Measurements from ENCODE around the gene THRA. TPM values are rescaled to one million over a fixed set of nuclear protein-coding genes. Genes with fewer than 3 reads are reported as not detected.

The THRA gene
- total and polyA plus RNA-seq, 9 of the 15 experiments (the other 6 are each of a cell fraction or from before 2014, with no cell fraction given): 0.34 to 23.4 (median 12.7) TPM

DNA sequence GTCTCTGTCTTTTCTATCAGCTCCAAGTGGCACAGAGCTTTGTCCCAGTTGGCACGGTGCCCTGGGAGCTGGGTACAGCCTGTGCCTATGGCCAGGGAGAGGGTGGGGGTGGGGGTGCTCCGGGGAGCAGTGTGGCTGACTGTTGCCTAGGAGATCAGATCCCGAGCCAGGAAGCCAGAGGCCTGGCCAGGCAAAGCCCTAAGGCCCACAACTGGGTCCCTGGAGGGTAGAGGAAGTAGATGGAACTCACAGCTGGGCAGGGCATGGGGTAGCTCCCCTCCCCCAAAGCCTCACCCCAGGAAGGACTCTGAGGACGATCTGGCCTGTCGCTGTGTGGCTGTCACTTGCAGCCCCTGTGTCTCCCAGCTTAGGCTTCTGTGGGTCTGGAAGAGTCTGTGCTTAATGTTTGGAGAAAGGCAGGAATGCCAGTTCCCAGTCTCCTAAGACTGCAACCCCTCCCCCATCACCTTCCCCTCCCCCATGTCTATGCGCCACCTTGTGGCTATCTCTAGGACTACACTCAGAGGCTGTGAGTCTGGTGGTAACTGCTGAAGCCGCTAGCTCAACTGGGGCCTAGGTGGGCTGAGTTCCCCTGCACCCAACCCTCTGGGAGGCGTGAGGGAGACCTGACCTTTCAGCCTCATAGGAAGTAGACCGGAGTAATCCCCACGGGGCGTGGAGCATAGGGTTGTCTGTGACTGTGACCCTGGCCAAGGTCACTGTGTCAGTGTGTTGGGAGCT, 12.6 kb downstream of the THRA start (continued):
- TF ChIP-seq, protein P1, sequence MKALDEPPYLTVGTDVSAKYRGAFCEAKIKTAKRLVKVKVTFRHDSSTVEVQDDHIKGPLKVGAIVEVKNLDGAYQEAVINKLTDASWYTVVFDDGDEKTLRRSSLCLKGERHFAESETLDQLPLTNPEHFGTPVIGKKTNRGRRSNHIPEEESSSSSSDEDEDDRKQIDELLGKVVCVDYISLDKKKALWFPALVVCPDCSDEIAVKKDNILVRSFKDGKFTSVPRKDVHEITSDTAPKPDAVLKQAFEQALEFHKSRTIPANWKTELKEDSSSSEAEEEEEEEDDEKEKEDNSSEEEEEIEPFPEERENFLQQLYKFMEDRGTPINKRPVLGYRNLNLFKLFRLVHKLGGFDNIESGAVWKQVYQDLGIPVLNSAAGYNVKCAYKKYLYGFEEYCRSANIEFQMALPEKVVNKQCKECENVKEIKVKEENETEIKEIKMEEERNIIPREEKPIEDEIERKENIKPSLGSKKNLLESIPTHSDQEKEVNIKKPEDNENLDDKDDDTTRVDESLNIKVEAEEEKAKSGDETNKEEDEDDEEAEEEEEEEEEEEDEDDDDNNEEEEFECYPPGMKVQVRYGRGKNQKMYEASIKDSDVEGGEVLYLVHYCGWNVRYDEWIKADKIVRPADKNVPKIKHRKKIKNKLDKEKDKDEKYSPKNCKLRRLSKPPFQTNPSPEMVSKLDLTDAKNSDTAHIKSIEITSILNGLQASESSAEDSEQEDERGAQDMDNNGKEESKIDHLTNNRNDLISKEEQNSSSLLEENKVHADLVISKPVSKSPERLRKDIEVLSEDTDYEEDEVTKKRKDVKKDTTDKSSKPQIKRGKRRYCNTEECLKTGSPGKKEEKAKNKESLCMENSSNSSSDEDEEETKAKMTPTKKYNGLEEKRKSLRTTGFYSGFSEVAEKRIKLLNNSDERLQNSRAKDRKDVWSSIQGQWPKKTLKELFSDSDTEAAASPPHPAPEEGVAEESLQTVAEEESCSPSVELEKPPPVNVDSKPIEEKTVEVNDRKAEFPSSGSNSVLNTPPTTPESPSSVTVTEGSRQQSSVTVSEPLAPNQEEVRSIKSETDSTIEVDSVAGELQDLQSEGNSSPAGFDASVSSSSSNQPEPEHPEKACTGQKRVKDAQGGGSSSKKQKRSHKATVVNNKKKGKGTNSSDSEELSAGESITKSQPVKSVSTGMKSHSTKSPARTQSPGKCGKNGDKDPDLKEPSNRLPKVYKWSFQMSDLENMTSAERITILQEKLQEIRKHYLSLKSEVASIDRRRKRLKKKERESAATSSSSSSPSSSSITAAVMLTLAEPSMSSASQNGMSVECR (CRISPR knock-in tag; IDR thresholded peaks at IDR 0.05): 0 out of 2 replicates have a peak, but pooled peaks have one; percentile 29
- TF ChIP-seq REST (IDR thresholded peaks at IDR 0.05; ENCODE audit: borderline replicate concordance): peak; percentile 53; the same call in 1 of the 2 replicates
- no peak for TF ChIP-seq REST (CRISPR knock-in tag; IDR thresholded peaks at IDR 0.05; ENCODE audit: low read depth)
- TF ChIP-seq, protein P2, sequence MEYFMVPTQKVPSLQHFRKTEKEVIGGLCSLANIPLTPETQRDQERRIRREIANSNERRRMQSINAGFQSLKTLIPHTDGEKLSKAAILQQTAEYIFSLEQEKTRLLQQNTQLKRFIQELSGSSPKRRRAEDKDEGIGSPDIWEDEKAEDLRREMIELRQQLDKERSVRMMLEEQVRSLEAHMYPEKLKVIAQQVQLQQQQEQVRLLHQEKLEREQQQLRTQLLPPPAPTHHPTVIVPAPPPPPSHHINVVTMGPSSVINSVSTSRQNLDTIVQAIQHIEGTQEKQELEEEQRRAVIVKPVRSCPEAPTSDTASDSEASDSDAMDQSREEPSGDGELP (CRISPR knock-in tag; IDR thresholded peaks at IDR 0.05; ENCODE audit: borderline replicate concordance): peak; percentile 71; the same call in 1 of the 2 replicates
- TF ChIP-seq XRCC5 (IDR thresholded peaks at IDR 0.05; ENCODE audit: low read depth, low read length): peak; percentile 85; the same call in 1 of the 2 replicates
- peak; percentile 63; the same call in 1 of the 2 replicates for TF ChIP-seq JUND (IDR thresholded peaks at IDR 0.05; ENCODE audit: borderline replicate concordance, low read depth, low read length)
- TF ChIP-seq JUND (tag; IDR thresholded peaks at IDR 0.05; ENCODE audit: borderline replicate concordance, low read depth, low read length): peak; percentile 24; the same call in 1 of the 3 replicates
- peak; percentile 69 for TF ChIP-seq MYC (IDR thresholded peaks at IDR 0.05; ENCODE audit: low read depth, low read length)
- TF ChIP-seq MYC (CRISPR knock-in tag; IDR thresholded peaks at IDR 0.05; ENCODE audit: borderline replicate concordance, low read depth): no peak
- no peak for TF ChIP-seq FUS (optimal IDR thresholded peaks at IDR 0.05; ENCODE audit: low read depth, low read length)
- TF ChIP-seq NFRKB (IDR thresholded peaks at IDR 0.05; ENCODE audit: low read depth): 0 out of 2 replicates have a peak, but pooled peaks have one; percentile 36
- TF ChIP-seq GABPB1 (CRISPR knock-in tag; IDR thresholded peaks at IDR 0.05): peak; percentile 46; the same call in 1 of the 2 replicates
- TF ChIP-seq ZKSCAN1 (IDR thresholded peaks at IDR 0.05; ENCODE audit: low read depth, low read length): peak; percentile 71; the same call in 1 of the 2 replicates
- TF ChIP-seq TRIM24 (IDR thresholded peaks at IDR 0.05): peak; percentile 27 to 89; a peak in 3 of 4 replicates

All from K562 (cell line).